ENCODE results near the gene NVL. TPM values are rescaled to one million over a fixed set of nuclear protein-coding genes. Genes with fewer than 3 reads are reported as not detected.

The NVL gene
- total RNA-seq, 1 donor from 2014 or later: 22.3 TPM

Other genes with a start within 250 kb of the NVL start
- 65.7 and 92.0 TPM in 2 replicates for gene FBXO28, start 216.1 kb downstream of the NVL start, total RNA-seq
- gene DEGS1, start 146.9 kb downstream of the NVL start, total RNA-seq: 86.3 and 137 TPM in 2 replicates
- 113 and 117 TPM in 2 replicates for gene CNIH4, start 26.7 kb upstream of the NVL start, total RNA-seq
- 50.5 and 82.1 TPM in 2 replicates for gene WDR26, start 104.6 kb upstream of the NVL start, total RNA-seq